ENCODE measurements around the gene RPL28. TPM values are rescaled to one million over a fixed set of nuclear protein-coding genes. Genes with fewer than 3 reads are reported as not detected.

RPL28 gene
- total RNA-seq, 3 donors from 2014 or later (not counting 1 experiment from before 2014, with no cell fraction given): 1,373 to 1,704 (median 1,679) TPM

DNA sequence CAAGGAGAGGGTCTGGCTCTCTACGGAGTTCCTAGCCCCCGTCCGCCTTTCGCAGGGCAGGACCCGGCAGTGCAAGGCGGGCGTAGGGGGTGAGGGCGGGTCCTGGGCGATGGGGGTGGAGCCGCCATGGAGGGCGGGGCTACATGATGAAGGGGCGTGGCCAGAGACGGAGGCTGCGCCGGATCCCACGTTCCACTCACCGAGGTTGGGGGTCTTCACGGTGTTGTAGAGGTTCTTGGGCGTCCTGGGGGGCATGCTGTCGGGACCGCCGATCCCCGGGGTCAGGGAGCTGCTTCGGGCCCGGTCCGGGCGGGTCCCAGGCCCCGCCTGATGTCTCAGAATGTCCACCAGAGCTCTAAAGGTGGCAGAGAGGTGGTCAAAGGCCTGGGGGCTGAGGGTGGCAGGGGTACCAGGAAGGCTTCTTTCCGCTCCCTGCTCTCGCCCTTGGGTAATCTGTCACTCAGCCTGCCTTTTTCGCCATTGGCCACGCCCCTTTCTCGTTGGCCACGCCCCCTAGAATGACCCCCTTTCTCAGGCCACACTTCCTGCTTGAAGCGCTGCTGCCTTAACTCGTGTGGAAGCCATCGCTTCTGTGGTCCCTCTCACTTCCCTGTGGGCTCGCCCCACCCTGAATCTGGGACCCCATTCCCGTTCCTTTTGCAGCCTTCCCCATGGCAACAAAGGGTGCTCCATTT is 54.8 kb downstream of the RPL28 start:
- Mint-ChIP-seq H3K4me3 (peak overlapping the region; percentile 25), H3K27ac (no peak overlapping the region), H3K36me3 (peaks cover 8% of the 10 kb centered on the region), H3K9me3 (no peaks in the 10 kb centered on the region), H3K27me3 (ENCODE audit: low read depth in 2 of 2) (peaks cover 59 to 64% of the 10 kb centered on the region in 2 donors), H3K4me1 (peaks cover 11 to 31% of the 10 kb centered on the region in 2 donors)
- H3K36me3 ChIP-seq (ENCODE audit: control insufficient read depth, insufficient read depth, low read length): no peaks in the 10 kb centered on the region
- WGBS (ENCODE audit: insufficient coverage): 16% methylated on average over 39 of the region's 39 CpGs
- intact Hi-C loops (cut with micrococcal nuclease): no loop called here
- H3K27ac ChIP-seq (ENCODE audit: low read length): no peak overlapping the region
- ATAC-seq (peak; percentile 52 to 73 (median 66)), DNase-seq (peak in 1 of 2 donors; percentile 42)
- H3K27me3 ChIP-seq (ENCODE audit: control insufficient read depth, insufficient read depth, low read length): peaks cover 48% of the 10 kb centered on the region
- TF ChIP-seq CTCF (IDR thresholded peaks at IDR 0.05): no peak
- peaks cover 22% of the 10 kb centered on the region for H3K4me1 ChIP-seq (ENCODE audit: control insufficient read depth, insufficient read depth, low read length)
- H3K4me3 ChIP-seq (ENCODE audit: low read length): no peak overlapping the region
- no peaks in the 10 kb centered on the region for H3K9me3 ChIP-seq (ENCODE audit: control insufficient read depth, insufficient read depth, low read length)

DNA sequence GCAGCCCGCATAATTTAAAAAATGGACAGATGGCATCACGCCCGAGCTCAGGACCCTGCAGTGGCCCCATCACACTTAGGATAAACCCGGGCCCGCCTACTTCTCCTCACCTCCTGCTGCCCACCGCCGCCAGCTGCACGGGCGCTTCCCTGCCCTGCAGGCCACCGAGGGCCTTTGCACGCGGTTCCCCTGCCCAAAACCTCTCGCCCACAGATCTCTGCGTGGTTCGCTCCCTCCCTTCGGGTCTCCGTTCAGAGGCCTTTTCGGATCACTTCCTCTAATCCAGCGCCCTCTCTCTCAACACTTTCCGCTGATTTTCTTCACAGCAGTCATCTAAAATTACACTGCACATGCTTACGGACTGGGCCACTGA is 55.6 kb downstream of the RPL28 start:
- H3K36me3 Mint-ChIP-seq: peaks cover 8% of the 10 kb centered on the region
- H3K4me3 Mint-ChIP-seq: peak overlapping the region; percentile 72
- intact Hi-C loops (cut with micrococcal nuclease): no loop called here
- no peaks in the 10 kb centered on the region for H3K36me3 ChIP-seq (ENCODE audit: control insufficient read depth, insufficient read depth, low read length)
- DNase-seq (no peak), ATAC-seq (no peak)
- peaks cover 63 to 64% of the 10 kb centered on the region in 2 donors for H3K27me3 Mint-ChIP-seq (ENCODE audit: low read depth in 2 of 2)
- no peak overlapping the region for H3K27ac Mint-ChIP-seq
- no peaks in the 10 kb centered on the region for H3K9me3 Mint-ChIP-seq
- H3K4me1 ChIP-seq (ENCODE audit: control insufficient read depth, insufficient read depth, low read length): peaks cover 22% of the 10 kb centered on the region
- no peak overlapping the region for H3K27ac ChIP-seq (ENCODE audit: low read length)
- H3K4me1 Mint-ChIP-seq: peaks cover 11 to 31% of the 10 kb centered on the region in 2 donors
- no peak overlapping the region for H3K4me3 ChIP-seq (ENCODE audit: low read length)
- no peak for TF ChIP-seq CTCF (IDR thresholded peaks at IDR 0.05)
- H3K9me3 ChIP-seq (ENCODE audit: control insufficient read depth, insufficient read depth, low read length): no peaks in the 10 kb centered on the region
- 2% methylated on average over 21 of the region's 21 CpGs for WGBS (ENCODE audit: insufficient coverage)
- H3K27me3 ChIP-seq (ENCODE audit: control insufficient read depth, insufficient read depth, low read length): peaks cover 48% of the 10 kb centered on the region

GRCh38 chr19:55441692-55442321 is 56.1 kb downstream of the RPL28 start:
- ATAC-seq (no peak), DNase-seq (no peak)
- H3K36me3 ChIP-seq (ENCODE audit: control insufficient read depth, insufficient read depth, low read length): no peaks in the 10 kb centered on the region
- H3K9me3 Mint-ChIP-seq: no peaks in the 10 kb centered on the region
- H3K4me3 Mint-ChIP-seq: peak overlapping the region; percentile 72
- peaks cover 11 to 31% of the 10 kb centered on the region in 2 donors for H3K4me1 Mint-ChIP-seq
- peaks cover 22% of the 10 kb centered on the region for H3K4me1 ChIP-seq (ENCODE audit: control insufficient read depth, insufficient read depth, low read length)
- H3K27ac ChIP-seq (ENCODE audit: low read length): no peak overlapping the region
- no peaks in the 10 kb centered on the region for H3K9me3 ChIP-seq (ENCODE audit: control insufficient read depth, insufficient read depth, low read length)
- no peak for TF ChIP-seq CTCF (IDR thresholded peaks at IDR 0.05)
- no peak overlapping the region for H3K4me3 ChIP-seq (ENCODE audit: low read length)
- H3K27me3 ChIP-seq (ENCODE audit: control insufficient read depth, insufficient read depth, low read length): peaks cover 48% of the 10 kb centered on the region
- H3K27ac Mint-ChIP-seq: no peak overlapping the region
- H3K36me3 Mint-ChIP-seq: peaks cover 8% of the 10 kb centered on the region
- peaks cover 59 to 60% of the 10 kb centered on the region in 2 donors for H3K27me3 Mint-ChIP-seq (ENCODE audit: low read depth in 2 of 2)
- intact Hi-C loops (cut with micrococcal nuclease): no loop called here
- WGBS (ENCODE audit: insufficient coverage): 4% methylated on average over 39 of the region's 39 CpGs

Data from natural killer cell (primary cell).